Measurements from ENCODE around the gene BCL2L13.
A peak's percentile ranks its signal among the peaks of the same experiment; 100 is the strongest.

The BCL2L13 gene

GRCh38 chr22:17726928-17727897, 88.7 kb downstream of the BCL2L13 start:
- no peak for DNase-seq

- no peak for DNase-seq
These were observed 90.2 kb downstream of the BCL2L13 start for GRCh38 chr22:17728786-17729185.

- no peak for DNase-seq
These were observed 91.0 kb downstream of the BCL2L13 start for GRCh38 chr22:17729561-17729960.

- no peak for DNase-seq
These were observed 93.8 kb downstream of the BCL2L13 start for GRCh38 chr22:17732251-17732854.

GRCh38 chr22:17733466-17733865, 94.9 kb downstream of the BCL2L13 start:
- DNase-seq: no peak

GRCh38 chr22:17734187-17734586, 95.6 kb downstream of the BCL2L13 start:
- no peak for DNase-seq

GRCh38 chr22:17738386-17739128, 100.0 kb downstream of the BCL2L13 start:
- peak in 1 of 58 donors; percentile 16 for DNase-seq

GRCh38 chr22:17739196-17739975, 100.8 kb downstream of the BCL2L13 start:
- DNase-seq: no peak

GRCh38 chr22:17741866-17742526, 103.4 kb downstream of the BCL2L13 start:
- no peak for DNase-seq

GRCh38 chr22:17742527-17742902, 104.0 kb downstream of the BCL2L13 start:
- DNase-seq: peak in 48 of 58 donors; percentile 12 to 83 (median 42)

- no peak for DNase-seq
These were observed 105.3 kb downstream of the BCL2L13 start for GRCh38 chr22:17743661-17744411.

GRCh38 chr22:17744430-17744829, 105.9 kb downstream of the BCL2L13 start:
- no peak for DNase-seq

- no peak for DNase-seq
These were observed 108.4 kb downstream of the BCL2L13 start for GRCh38 chr22:17746916-17747315.

GRCh38 chr22:17748555-17749353, 110.2 kb downstream of the BCL2L13 start:
- no peak for DNase-seq

GRCh38 chr22:17749605-17750395, 111.2 kb downstream of the BCL2L13 start:
- no peak for DNase-seq

- no peak for DNase-seq
These were observed 113.0 kb downstream of the BCL2L13 start for GRCh38 chr22:17751596-17751995.

- no peak for DNase-seq
These were observed 114.9 kb downstream of the BCL2L13 start for GRCh38 chr22:17753401-17753989.

Measured in anterior cingulate cortex (tissue), 58 donors.